NK-92 treated with Interleukin-12 subunit alpha and Interleukin-12 subunit beta, amount 100 ng/mL, for 24 hours (cell line): ENCODE data around the gene PFDN6.
"Not testable (repeated sequence)": the region's sequence is repeated elsewhere in the genome, so short reads cannot be mapped to it uniquely, and the experiment has no call there.

Experiments
- DNase-seq: peaks from one replicate; lab custom pipeline; 2025; lab: John Stamatoyannopoulos, UW

PFDN6 gene

DNA sequence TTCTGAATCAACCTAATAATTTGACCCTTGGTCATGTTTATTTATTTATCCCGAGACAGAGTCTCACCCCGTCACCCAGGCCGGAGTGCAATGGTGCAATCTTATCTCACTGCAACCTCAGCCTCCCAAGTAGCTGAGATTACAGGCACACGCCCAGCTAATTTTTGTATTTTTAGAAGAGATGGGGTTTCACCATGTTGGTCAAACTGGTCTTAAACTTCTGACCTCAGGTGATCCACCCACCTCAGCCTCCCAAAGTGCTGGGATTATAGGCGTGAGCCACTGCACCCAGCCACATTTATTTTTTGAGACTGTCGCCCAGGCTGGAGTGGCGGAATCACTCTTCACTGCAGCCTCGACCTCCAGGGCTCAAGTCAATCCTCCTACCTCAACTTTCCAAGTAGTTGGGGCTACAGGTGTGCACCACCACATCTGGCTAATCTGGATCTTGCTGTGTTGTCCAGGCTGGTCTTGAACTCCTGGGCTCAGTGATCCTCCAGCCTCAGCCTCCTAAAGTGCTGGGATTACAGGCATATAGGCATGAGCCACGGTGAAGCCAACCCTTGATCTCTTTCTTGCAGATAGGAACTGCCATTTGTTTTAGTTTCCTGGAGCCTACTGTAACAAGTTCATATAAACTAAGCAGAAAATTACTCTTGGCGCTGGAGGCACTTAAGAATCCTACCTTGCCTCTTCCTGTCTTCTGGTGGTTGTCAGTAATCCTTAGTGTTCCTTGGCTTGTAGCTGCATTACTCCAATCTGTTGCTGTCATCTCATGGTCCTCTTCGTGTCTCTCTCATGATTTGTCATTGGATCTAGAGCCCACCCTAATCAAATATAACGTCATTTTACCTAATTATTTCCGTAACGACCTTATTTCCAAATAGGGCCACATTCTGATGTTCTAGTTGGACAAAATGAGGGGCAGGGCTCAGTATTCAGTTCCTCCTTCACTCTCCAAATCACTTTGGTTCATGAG, 15.2 kb upstream of the PFDN6 start:
- DNase-seq: no peak

DNA sequence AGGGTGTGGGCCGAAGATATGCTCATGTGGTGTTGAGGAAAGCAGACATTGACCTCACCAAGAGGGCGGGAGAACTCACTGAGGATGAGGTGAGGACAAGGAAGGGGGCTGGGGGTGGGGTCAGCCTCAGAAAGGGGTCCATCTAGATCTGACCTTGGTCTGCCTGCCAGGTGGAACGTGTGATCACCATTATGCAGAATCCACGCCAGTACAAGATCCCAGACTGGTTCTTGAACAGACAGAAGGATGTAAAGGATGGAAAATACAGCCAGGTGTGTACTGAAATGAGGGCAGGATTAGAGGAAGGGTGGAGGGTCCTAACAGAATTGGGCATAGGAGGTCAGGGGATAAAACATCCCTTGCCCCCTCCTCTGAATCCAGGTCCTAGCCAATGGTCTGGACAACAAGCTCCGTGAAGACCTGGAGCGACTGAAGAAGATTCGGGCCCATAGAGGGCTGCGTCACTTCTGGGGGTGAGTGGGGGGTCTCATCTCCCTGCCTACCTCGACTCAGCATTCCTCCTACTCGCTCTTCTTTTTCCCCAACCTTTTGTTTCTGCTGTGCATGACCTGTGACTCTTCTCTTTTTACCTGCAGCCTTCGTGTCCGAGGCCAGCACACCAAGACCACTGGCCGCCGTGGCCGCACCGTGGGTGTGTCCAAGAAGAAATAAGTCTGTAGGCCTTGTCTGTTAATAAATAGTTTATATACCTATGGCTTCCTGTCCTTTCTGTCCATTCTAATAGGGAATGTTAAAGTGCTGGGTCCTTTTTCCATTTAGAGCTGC, 13.4 kb upstream of the PFDN6 start:
- DNase-seq: not testable (repeated sequence)

DNA sequence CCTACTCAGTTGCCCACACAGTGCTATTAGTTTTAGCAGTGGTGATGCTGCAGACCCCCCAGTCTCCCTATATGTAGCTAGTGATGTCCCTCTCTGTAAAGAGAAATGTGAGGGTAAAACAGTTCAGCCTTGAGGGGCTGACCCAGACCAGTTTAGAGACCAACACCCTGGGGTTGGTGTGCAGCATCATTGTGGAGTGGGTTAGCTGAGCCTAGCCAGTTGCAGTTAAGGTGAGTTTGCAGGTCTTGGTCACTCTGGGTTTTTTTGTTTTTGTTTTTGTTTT, 12.9 kb upstream of the PFDN6 start:
- no peak for DNase-seq

DNA sequence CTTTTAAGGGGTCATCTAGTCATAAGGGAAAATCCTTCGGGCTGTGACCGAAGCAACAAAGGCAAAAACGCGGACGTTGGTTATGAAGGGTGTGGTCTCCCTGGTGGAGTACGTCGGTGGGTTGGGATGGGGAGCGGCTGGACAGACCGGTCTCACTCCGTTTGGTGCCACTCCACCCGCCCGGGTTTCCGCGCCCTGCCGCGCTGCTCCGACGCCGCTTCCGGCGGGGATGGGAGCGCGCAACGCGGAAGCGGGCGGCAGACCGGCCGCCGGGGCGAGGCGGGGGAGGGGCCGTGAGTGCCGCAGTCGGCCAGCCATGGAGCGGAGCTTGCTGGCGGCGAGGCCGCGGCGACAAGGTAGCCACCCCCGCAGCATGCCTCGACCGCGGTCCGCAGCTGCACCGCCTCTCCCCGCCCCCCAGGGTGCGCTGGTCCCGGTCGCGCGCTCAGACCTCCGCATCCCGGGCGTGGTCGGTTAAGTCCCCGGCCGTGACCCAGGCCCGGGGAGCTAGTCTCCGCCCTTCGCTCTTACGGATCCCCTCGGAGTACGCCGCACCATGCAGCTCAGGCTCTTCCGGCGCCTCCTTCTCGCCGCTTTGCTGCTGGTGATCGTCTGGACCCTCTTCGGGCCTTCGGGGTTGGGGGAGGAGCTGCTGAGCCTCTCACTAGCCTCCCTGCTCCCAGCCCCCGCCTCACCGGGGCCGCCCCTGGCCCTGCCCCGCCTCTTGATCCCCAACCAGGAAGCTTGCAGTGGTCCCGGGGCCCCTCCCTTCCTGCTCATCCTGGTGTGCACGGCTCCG, 12.3 kb upstream of the PFDN6 start, which contains the start of gene B3GALT4:
Gene B3GALT4, plus strand, starts transcription at position 260 of the 799 bp plus-strand sequence. Its CDS starts 297 bp downstream, at position 557.
- peak; percentile 44 for DNase-seq

DNA sequence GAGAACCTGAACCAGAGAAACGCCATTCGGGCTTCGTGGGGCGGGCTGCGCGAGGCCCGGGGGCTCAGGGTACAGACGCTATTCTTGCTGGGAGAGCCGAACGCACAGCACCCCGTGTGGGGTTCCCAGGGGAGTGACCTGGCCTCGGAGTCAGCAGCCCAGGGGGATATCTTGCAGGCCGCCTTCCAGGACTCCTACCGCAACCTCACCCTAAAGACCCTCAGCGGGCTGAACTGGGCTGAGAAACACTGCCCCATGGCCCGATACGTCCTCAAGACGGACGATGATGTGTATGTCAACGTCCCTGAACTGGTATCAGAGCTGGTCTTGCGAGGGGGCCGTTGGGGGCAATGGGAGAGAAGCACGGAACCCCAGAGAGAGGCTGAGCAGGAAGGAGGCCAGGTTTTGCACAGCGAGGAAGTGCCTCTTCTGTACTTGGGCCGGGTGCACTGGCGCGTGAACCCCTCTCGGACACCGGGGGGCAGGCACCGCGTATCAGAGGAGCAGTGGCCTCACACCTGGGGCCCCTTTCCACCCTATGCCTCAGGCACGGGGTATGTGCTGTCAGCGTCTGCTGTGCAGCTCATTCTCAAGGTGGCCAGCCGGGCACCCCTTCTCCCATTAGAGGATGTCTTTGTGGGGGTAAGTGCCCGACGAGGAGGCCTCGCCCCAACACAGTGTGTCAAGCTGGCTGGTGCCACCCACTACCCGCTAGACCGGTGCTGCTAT, 11.6 kb upstream of the PFDN6 start:
- peak; percentile 19 for DNase-seq

DNA sequence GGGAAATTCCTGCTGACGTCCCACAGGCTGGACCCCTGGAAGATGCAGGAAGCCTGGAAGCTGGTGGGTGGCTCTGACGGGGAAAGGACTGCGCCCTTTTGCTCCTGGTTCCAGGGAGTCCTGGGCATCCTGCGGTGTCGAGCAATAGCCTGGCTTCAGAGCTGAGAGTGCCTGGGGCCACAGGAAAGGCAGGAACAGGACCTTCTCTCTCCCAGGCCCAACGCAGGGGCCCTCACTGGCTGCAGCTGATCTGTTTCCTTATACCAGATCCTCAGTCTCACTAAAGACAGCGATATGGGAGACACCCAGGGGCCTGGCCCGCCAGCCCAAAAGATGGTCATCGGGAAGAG, 11.0 kb upstream of the PFDN6 start:
- no peak for DNase-seq

DNA sequence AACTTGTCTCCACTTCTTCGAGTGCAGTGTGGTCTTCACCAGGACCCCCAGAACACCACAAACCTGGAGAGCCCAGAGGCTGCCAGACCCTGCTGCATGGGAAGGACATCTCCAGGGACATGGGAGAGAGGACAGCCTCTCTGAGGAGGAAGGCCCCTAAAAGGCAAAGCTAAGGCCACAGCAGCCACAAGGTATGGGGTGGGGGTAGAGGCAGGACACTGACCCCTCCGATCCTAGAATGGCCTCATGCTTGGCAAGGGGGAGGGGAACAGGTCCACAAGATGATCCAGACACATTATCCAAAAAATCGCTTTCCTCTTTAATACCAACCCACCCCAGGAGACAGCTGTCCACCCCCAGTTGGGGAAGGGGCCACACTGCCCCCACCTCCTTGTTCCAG, 10.6 kb upstream of the PFDN6 start:
- no peak for DNase-seq

DNA sequence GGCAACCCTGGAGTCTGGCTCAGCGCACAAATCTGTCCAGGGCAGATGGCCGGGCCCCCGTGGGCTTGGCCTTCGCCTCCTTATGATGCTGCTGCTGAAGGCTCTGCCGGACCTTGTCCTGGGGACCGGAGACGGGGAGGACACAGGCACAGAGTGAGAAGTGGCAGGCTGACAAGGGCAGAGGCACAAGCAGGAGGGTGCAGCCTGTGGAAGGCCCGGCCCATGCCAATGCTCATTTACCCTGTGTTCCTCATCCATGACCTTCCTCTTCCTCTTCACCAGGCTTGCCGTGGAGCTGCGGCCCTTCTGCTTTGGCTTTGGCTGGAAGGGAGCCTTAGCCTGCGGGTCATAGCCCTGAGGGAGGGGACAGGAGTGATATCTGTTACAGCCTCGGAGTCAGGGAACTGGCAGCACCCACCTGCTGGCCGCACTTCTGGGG, 10.1 kb upstream of the PFDN6 start:
- no peak for DNase-seq

DNA sequence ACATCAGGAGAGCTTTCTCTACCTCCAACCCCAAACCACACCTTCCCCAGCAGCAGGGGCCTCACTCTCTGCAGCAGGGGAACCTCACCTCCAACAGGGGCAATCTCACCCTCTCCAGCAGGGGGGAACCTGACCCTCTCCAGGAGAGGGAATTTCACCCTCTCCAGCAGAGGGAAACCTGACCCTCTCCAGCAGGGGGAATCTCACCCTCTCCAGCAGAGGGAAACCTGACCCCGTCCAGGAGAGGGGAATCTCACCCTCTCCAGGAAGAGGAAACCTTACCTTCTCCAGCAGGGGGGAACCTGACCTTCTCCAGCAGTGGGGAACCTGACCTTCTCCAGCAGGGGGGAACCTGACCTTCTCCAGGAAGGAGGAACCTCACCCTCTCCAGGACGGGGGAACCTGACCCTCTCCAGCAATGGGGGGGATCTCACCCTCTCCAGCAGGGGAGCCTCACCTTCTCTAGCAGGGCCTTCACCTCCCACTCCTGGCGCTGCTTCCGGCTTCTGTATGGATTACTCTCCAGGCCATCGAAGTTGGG, 9.4 kb upstream of the PFDN6 start:
- DNase-seq: no peak

DNA sequence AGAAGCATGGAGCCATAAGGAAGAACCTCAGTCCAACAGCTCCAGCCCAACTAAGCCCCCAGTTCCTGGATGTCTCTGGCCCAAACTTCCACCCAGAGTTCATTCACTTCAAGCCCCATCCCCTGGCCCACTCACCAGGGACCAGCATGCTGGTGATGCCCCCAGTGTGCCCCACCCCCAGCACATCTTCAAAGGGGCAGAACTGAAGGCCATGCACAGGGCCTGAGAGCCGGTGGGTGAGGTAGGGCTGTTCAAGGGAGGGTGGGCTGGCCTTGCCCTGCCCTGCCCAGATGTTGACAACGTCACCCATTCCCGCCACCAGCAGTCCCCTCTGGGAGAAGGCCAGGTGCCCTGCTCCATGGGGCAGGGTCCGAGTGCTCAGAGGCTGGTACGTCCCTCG, 8.9 kb upstream of the PFDN6 start:
- no peak for DNase-seq

DNA sequence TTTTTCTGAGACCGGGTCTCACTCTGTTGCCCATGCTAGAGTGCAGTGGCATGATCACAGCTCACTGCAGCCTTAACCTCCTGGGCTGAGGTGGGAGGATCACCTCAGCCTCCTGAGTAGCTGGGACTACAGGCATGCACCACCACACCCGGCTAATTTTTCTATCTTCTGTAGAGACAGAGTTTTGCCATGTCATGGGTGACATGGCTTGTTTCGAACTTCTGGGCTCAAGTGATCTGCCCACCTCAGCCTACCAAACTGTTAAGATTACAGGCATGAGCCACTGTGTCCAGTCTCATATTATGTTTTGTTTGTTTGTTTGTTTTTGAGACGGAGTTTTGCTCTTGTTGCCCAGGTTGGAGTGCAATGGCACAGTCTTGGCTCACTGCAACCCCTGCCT, 4.2 kb upstream of the PFDN6 start:
- not testable (repeated sequence) for DNase-seq

DNA sequence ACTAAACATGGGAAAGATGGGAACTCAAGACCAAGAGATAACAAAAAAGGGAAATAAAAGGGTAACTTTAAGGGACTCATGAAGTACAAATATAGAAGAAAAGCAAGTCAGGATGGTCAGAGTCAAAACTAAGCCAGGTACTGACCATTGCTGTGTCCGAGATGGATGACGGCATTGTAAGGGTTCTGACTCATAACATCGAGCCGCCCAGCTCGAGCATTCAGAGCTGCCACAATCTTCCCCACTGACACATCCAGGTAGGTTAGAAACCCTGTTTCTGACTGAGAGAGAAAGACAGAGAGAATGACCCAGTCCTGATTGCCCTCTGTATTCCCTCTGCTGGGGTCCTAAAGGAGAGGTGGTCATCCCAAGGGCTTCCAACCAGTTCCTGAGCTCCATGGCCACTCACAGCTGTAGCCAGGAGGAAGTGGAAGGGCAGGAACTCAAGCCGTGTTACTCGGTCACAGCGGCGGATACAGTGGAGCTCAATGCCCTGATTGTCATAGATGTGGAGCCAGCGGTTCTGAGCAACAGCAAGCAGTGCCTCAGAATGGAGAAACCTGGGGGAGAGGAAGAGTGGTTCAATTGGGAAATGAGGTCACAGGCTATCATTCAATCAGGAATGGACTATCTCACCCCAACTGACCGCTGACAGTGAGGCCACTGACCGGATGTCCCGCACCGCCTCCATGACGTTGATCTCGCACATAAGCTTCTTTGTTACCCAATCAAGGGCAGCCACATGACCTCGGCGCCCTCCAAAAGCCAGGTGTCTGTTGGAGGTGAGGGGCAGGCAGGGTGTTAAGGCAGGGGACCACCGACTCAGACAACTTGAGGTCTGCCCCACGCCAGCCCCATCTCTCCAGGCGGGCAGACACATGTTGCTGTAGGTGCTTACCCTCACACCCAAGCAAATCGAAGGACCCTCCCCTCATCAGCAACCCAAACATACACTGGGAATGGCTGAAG, 2.2 kb upstream of the PFDN6 start:
- DNase-seq: no peak

DNA sequence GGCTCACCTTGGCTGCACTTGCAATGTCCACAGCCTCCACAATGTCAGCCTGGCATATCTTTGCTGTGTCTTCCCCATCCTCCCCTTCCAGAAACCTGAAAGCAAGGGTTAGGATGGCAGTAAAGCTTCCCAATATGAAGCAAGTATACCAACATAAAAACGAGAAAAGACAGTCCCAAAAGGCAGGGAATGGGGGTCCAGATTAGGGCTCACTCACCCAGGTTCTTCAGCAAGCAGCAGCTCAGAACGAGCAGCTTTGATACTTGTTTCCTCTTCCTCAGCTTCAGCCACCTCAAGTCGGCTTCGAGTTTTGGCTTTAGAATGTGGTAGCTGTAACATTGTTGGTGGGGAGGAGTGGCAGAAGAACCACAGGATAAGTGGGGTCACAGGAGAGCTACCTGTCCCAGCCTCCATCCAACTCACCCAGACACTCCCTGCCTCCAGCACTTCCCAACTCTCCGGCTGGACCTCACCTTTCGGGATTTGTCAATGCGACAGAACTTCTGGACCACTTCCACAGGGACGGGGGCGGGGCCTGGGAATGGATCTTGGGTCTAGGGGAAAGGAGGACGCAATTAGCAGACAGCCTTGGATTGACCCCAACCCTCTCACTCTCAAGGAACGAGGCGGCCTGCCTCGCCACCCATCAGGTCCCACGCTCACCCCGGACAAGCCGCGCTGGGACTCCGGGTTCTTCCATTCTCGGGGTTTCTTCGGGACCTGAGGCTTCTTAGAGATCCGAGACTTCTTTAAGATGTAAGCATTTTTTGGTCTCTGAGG, 1.1 kb upstream of the PFDN6 start:
- DNase-seq: no peak

DNA sequence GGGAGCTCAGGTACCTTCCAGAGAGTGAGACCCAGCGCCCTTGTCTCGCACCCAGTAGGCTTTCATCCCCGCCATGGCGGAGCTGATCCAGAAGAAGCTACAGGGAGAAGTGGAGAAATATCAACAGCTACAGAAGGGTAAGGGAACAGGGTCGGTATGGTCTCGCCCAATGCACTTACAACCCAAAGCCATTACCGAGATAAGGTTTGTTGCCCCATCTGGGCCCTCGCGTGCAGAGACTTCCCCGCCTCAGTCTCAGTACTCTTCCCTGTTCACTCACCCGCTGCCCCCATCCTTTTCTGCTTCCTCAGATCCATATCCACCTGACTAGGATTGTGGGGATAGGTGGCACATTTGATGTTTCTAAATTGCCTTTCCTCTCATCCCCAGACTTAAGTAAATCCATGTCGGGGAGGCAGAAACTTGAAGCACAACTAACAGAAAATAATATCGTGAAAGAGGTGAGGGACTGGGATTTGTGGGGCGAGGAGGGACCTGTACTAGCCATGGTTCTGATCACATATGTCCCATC, 449 bp downstream of the PFDN6 start:
- DNase-seq: no peak

DNA sequence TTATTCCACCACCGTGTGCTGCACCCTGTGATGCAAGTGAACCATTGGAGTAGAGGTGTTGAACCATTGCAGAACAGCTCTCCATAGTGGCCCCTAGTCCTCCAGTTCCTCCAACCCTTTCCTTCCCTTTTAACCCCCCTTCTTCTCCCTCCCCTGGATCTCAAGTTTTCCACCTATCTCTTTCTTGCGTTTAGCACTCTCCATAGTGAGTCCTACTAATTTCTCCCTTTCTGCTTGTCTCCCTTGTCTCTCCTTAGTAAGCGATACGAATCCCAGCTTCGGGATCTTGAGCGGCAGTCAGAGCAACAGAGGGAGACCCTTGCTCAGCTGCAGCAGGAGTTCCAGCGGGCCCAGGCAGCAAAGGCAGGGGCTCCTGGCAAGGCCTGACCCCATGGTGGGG, 1.1 kb downstream of the PFDN6 start:
- DNase-seq: no peak

DNA sequence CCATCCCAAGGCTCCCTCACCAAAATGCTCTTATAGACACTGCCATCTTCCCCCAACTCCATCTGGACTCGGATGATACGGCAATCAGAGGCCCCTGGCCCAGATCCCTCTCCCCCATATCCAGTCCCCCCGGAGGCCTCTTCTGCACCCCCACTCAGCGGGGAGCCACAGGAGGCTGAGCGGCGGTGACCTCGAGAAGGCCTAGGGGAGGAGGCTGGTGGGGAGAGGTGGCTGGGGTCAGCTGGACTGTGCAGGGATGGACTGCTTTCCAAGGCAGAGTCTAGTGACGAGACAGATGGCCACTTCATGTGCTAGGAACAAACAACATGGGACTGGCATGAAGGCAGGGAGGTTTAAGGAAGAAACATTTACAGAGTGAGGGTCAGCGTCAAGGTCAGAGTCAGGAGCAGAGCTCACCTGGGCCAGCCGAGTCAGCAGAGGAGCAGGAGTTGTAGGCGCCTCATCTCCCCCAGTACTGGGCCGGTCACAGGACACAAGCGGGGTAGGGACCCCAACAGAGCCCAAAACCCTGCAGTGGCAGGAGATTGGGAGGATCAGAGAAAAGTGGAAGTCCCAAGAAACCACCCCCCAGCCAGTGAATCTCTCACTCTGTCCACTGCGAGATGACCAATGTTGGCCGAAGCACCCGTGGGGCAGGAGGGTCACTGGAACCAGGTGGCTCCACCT, 3.7 kb downstream of the PFDN6 start:
- DNase-seq: no peak

DNA sequence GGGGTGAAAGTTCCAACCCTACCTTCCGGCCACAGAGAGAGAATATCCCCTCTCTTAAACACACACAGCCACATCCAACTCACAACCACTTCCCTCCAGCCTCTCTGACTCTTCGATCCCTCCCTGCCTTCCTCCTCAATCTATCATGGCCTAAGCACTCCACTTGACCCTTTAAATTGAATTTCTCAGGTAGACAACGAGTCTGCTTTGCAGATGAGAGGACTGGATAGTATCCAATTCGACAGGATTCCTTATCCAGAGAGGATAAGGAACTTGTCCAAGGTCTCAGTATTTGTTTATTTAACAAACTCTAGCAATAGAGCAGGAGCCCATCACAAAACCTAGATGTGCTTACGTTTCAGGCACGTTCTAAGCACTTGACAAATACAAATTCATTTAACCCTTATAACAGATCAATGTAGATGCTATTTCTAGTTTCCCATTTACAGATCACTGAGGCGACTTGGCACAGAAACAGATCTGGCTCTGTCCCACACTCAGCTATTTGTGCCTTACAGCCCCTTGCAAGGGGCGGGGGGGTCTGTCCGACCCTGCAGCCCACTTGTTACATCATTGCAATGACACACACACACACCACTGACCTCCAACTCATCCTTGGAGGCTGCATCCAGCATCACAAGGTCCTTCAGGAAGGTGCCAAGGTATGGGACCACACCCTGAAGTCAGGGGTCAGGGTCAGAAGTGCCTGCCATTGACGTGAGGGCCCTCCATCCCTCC, 4.9 kb downstream of the PFDN6 start:
- DNase-seq: no peak
